Keratinocyte (primary cell): ENCODE measurements around the gene IP6K2. TPM values are rescaled to one million over a fixed set of nuclear protein-coding genes. Genes with fewer than 3 reads are reported as not detected.

Experiments
- DNase-seq: peaks from one replicate; pipeline ENCODE4 v3.0.0-alpha.2; 2011; ENCODE audit warnings: low read depth, missing footprints, low spot score
- FAIRE-seq: peaks from 2 replicates; lab custom pipeline; 2011; peaks lifted over from hg19 to GRCh38; lab: Jason Lieb, UNC
- H2AFZ ChIP-seq: 2 replicates; pipeline ENCODE4 v1.6.0; 2012; ENCODE audit warnings: low read length, control low read depth, inconsistent platforms; ENCODE audit not compliant: control insufficient read depth
- H3K27ac ChIP-seq: 2 replicates; pipeline ENCODE4 v1.5.1; 2011; ENCODE audit warnings: low read length; ENCODE audit not compliant: control insufficient read depth, insufficient read depth
- H3K27me3 ChIP-seq: 3 replicates; pipeline ENCODE4 v1.6.0; 2011; ENCODE audit warnings: low read length; ENCODE audit not compliant: control insufficient read depth, insufficient read depth; ENCODE audit errors: extremely low read depth
- H3K36me3 ChIP-seq, 2 experiments: 2 replicates in 1 of 2; 3 replicates in 1 of 2; pipeline ENCODE4 v1.5.1; 2011; ENCODE audit warnings: low read length in 2 of 2, mild to moderate bottlenecking in 1 of 2; ENCODE audit not compliant: control insufficient read depth in 2 of 2, insufficient read depth in 2 of 2; ENCODE audit errors: extremely low read depth in 1 of 2
- H3K4me1 ChIP-seq: 3 replicates; pipeline ENCODE4 v1.5.1; 2011; ENCODE audit warnings: low read length; ENCODE audit not compliant: control insufficient read depth, insufficient read depth; ENCODE audit errors: extremely low read depth
- H3K4me2 ChIP-seq: 3 replicates; pipeline ENCODE4 v1.6.0; 2011; ENCODE audit warnings: low read depth, low read length; ENCODE audit not compliant: control insufficient read depth, insufficient read depth; ENCODE audit errors: extremely low read depth
- H3K4me3 ChIP-seq, 3 experiments: fragments of 200-600 bp in 1 of 3; sonication (generic) in 1 of 3; 2 replicates in 2 of 3; 3 replicates in 1 of 3; pipeline ENCODE4 v1.5.1; 2011 to 2016; ENCODE audit warnings: low read length in 3 of 3, mild to moderate bottlenecking in 3 of 3, control low read depth in 2 of 3, inconsistent platforms in 1 of 3, low read depth in 1 of 3, mixed read lengths in 1 of 3, mixed run types in 1 of 3, moderate library complexity in 1 of 3; ENCODE audit not compliant: control insufficient read depth in 2 of 3, insufficient read depth in 2 of 3; ENCODE audit errors: extremely low read depth in 1 of 3
- H3K79me2 ChIP-seq: 2 replicates; pipeline ENCODE4 v1.6.0; 2012; ENCODE audit warnings: low read length; ENCODE audit not compliant: control insufficient read depth, insufficient read depth
- H3K9ac ChIP-seq: 3 replicates; pipeline ENCODE4 v1.6.0; 2011; ENCODE audit warnings: low read length; ENCODE audit not compliant: control insufficient read depth, insufficient read depth; ENCODE audit errors: extremely low read depth
- H3K9me1 ChIP-seq: 3 replicates; pipeline ENCODE4 v1.6.0; 2011; ENCODE audit warnings: low read length; ENCODE audit not compliant: control insufficient read depth, insufficient read depth; ENCODE audit errors: extremely low read depth
- H3K9me3 ChIP-seq: 2 replicates; pipeline ENCODE4 v1.5.1; 2012; ENCODE audit warnings: low read depth, low read length; ENCODE audit not compliant: control insufficient read depth
- H4K20me1 ChIP-seq: 3 replicates; pipeline ENCODE4 v1.6.0; 2011; ENCODE audit warnings: low read length; ENCODE audit not compliant: control insufficient read depth, insufficient read depth; ENCODE audit errors: extremely low read depth
- EZH2 ChIP-seq: IDR thresholded peaks from one replicate; pipeline ENCODE4 v1.6.1; 2012; ENCODE audit warnings: inconsistent platforms, mild to moderate bottlenecking, low read length, moderate library complexity
- dilution Hi-C: fragments of 300-500 bp; cut with MboI; formaldehyde crosslinking; loops from one replicate; pipeline ENCODE4 v1.7.0; 2020; ENCODE audit warnings: low sequenced_read_pairs; ENCODE audit not compliant: extremely low pct_ligation_motif_present
- polyA plus RNA-seq, 5 experiments: library from polyadenylated mRNA; depleted of rRNA in 3 of 5; stranded (reverse) in 3 of 5; stranded (forward) in 1 of 5; unstranded in 1 of 5; fragments of >200 nt; gene quantifications; 1 replicate in 1 of 5; 2 replicates in 3 of 5; 3 replicates in 1 of 5; pipeline versions ENCODE4 v1.2.1 to v1.2.3, GENCODE V29; 2011 to 2012; ENCODE audit warnings: missing spikeins in 2 of 5, low read depth in 1 of 5, low replicate concordance in 1 of 5
- TF ChIP-seq, protein P1 (sequence below), 3 experiments: IDR thresholded peaks in 1 of 3; conservative IDR thresholded peaks in 1 of 3; optimal IDR thresholded peaks in 1 of 3; 2 replicates in 2 of 3; 3 replicates in 1 of 3; pipeline versions ENCODE3 to v1.5.1; 2011; ENCODE audit warnings: low read length in 3 of 3, mild to moderate bottlenecking in 3 of 3, moderate library complexity in 2 of 3, control low read depth in 1 of 3, inconsistent platforms in 1 of 3; ENCODE audit not compliant: insufficient read depth in 2 of 3; ENCODE audit errors: extremely low read depth in 1 of 3

The IP6K2 gene
- polyA plus RNA-seq, 1 donor (not counting 4 experiments of a cell fraction or from before 2014, with no cell fraction given), result 110 TPM

DNA sequence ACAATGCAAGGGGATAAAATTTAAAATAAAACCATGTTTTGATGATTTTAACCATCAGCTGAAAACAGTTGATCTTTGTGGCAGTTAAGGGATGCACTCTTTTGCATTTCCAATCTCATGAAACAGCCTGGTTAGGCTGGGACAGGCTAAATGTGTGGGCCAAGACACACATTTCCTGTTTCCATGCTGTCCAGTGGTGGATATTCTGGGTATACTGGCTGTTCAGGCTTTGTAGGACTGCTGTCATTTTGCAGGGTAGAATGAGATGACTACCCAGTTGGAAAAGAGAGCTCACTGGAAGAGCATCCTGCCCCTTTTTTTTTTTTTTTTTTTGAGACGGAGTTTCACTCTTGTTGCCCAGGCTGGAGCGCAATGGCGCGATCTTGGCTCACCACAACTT lies 42.0 kb upstream of the IP6K2 start:
- FAIRE-seq, result no peak
- TF ChIP-seq, protein P1, sequence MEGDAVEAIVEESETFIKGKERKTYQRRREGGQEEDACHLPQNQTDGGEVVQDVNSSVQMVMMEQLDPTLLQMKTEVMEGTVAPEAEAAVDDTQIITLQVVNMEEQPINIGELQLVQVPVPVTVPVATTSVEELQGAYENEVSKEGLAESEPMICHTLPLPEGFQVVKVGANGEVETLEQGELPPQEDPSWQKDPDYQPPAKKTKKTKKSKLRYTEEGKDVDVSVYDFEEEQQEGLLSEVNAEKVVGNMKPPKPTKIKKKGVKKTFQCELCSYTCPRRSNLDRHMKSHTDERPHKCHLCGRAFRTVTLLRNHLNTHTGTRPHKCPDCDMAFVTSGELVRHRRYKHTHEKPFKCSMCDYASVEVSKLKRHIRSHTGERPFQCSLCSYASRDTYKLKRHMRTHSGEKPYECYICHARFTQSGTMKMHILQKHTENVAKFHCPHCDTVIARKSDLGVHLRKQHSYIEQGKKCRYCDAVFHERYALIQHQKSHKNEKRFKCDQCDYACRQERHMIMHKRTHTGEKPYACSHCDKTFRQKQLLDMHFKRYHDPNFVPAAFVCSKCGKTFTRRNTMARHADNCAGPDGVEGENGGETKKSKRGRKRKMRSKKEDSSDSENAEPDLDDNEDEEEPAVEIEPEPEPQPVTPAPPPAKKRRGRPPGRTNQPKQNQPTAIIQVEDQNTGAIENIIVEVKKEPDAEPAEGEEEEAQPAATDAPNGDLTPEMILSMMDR (optimal IDR thresholded peaks at IDR 0.05 in 1 of 3, IDR thresholded peaks at IDR 0.05 in 1 of 3, conservative IDR thresholded peaks at IDR 0.05 in 1 of 3; ENCODE audit: extremely low read depth in 1 of 3, insufficient read depth in 2 of 3, low read length in 3 of 3), result no peak
- no peak for TF ChIP-seq EZH2
- dilution Hi-C loops, result no loop called here
- no peaks in the 10 kb centered on the region for H3K9me3 ChIP-seq
- no peaks in the 10 kb centered on the region for H3K9me1 ChIP-seq
- H3K27ac ChIP-seq, result no peak overlapping the region
- no peak overlapping the region for H3K4me2 ChIP-seq
- no peaks in the 10 kb centered on the region for H3K27me3 ChIP-seq
- H2AFZ ChIP-seq, result no peak overlapping the region
- H3K4me1 ChIP-seq, result no peaks in the 10 kb centered on the region
- H3K36me3 ChIP-seq, result peaks cover 0 to 1% of the 10 kb centered on the region in 2 experiments
- no peaks in the 10 kb centered on the region for H4K20me1 ChIP-seq
- H3K9ac ChIP-seq, result no peak overlapping the region
- DNase-seq, result no peak
- H3K4me3 ChIP-seq, result no peak overlapping the region
- no peaks in the 10 kb centered on the region for H3K79me2 ChIP-seq

- Histone ChIP-seq H3K9me3 (no peaks in the 10 kb centered on the region), H3K27me3 (no peaks in the 10 kb centered on the region), H3K36me3 (peaks cover 1 to 6% of the 10 kb centered on the region in 2 experiments), H3K4me1 (peaks cover 5% of the 10 kb centered on the region), H3K9me1 (no peaks in the 10 kb centered on the region), H3K27ac (no peak overlapping the region), H3K9ac (no peak overlapping the region), H3K4me2 (no peak overlapping the region), H2AFZ (no peak overlapping the region), H4K20me1 (no peaks in the 10 kb centered on the region), H3K4me3 (no peak overlapping the region), H3K79me2 (no peaks in the 10 kb centered on the region)
- no peak for FAIRE-seq
- no peak for TF ChIP-seq EZH2
- TF ChIP-seq, protein P1 (optimal IDR thresholded peaks at IDR 0.05 in 1 of 3, IDR thresholded peaks at IDR 0.05 in 1 of 3, conservative IDR thresholded peaks at IDR 0.05 in 1 of 3; ENCODE audit: extremely low read depth in 1 of 3, insufficient read depth in 2 of 3, low read length in 3 of 3), result no peak
- dilution Hi-C loops, result no loop called here
- DNase-seq, result no peak
Measured at GRCh38 chr3:48756640-48757039, 39.6 kb upstream of the IP6K2 start.
